ENCODE data around the gene CAMKMT.
"Not testable (repeated sequence)": the region's sequence is repeated elsewhere in the genome, so short reads cannot be mapped to it uniquely, and the experiment has no call there.

Gene CAMKMT

DNA sequence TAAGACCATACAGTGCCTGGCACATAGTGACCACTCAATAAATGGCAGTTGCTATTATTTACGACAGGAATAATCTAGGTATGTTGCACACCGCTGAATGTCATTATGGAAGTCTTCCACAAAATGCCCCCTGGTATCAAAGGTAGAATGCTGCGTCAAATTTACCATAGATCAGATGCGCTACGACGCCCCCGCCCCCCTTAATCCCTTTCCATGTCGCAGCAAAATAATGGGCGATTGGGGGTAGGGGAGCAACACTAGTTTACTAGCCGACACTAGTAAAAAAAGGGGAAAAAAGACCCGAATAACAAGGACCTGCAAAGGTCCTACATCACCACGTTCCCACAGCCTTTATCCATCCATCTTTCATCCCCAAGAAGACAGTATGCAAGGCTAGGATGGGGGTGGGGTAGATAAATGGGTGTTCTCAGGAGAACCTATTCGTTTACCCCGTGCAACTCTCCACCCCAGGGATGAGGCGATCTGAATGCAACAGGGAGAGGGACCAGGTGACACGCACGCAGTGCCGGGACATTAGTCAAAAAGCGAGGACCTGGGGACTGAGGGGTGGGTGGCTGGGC, 908 bp upstream of the CAMKMT start:
- DNase-seq = peak; percentile 29

DNA sequence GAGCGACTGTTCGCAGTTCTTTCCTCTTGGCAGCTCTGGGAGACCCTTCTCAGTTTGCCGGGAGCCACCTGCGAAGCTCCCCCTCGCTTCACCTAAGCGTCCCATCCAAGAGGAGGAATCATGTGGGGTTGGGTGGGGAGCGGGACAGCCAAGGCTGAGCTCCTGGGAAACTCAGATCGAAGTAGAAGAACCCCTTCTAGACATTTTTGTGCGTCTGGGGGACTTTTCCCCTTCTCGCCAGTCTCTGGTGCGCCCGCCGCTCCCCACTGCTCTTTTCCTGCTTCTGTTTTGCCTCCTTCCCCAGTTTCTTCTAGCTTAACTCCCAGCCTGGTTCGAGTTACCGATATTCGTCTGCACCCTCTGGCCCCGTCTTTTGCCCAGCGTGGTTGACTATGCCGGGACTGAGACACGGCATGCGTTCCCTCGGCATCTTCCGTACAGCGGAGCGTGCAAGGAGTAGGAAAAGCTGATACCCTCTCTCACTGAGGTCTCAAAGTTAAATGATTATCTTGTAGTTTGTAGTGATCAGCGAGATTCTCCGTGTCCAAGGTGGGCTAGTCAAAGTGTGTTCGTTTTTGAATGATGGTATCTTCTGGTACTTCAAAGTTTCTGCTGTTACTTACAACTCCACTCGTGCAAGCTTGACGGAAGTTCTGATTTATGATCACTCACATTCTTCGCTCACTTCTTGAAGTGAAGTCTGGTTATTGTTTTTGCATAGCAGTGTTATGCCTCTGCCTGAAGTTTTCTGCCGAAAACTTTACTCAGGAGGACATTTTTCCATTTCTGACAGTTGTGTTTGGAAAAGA, 664 bp downstream of the CAMKMT start:
- peak; percentile 47 for DNase-seq

DNA sequence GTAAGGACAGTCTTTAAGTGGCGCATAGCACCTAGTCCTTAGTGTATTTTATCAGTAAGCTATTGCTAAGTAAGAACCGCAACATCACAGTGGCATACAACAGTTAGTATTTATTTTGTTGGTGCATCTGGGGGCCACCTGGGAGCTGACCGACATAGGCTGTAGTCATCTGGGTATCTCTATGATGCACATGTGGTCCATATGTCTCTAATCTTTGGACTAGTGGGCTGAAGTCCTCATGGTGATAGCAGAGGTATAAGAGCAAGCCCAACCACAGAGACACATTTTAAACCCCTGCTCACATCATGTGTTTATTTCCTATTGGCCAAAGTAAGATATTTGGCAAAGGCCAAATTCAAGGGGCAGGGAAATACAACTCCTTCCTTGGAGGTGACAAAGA, 2.9 kb downstream of the CAMKMT start:
- no peak for DNase-seq

DNA sequence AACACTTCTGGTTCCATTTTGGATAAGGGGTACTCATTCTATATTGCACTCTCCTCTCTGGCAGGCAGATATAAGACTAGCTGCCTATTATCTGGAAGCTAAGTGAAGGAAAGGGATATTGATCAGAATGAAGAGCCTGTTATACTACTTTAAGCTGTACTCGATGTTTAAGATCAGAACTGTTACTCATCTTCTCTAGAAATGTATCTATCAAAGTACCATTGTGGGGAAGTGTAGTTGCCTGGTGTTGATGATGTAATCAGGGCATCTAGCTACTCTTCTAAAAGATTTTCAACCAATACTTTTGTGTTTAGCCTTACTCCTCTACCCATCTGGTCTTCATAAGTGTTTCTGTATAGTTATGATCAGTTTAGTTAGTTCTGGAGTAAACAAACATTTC, 5.8 kb downstream of the CAMKMT start:
- DNase-seq = no peak

DNA sequence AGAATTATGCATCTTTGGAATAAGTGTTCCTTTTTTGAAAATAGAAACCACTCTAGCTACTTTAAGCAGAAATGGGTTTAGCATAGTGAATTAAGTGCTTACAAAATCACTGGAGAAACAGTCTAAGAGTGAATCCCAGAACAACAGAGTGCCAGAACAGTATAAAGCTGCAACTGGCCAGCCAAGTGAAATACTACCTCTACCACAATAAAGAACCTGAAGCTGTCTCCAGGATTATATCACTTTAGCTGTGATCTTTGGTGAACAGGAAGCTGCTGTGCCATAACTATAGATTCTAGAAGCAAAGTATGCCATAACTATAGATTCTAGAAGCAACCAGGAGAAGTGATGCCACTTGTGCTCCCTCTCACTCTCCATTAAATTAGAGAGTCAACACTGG, 7.6 kb downstream of the CAMKMT start:
- no peak for DNase-seq

DNA sequence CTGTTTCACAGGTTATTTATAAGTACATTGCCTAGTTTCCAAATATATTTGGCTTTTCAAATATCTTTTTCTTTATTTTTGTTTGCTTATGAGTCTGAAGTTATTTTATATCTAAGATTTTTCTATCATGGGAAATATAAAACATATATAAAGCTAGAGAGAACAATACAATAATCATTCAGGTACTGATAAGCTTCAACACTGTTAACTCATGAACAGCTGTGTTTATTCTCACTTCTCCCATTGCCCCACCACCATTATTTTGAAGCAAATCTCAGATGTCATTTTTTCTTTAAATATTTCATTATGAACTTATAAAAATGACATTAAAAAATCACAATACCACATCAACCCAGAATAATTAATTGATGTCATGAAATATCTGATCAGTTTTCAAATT, 9.7 kb downstream of the CAMKMT start:
- no peak for DNase-seq

DNA sequence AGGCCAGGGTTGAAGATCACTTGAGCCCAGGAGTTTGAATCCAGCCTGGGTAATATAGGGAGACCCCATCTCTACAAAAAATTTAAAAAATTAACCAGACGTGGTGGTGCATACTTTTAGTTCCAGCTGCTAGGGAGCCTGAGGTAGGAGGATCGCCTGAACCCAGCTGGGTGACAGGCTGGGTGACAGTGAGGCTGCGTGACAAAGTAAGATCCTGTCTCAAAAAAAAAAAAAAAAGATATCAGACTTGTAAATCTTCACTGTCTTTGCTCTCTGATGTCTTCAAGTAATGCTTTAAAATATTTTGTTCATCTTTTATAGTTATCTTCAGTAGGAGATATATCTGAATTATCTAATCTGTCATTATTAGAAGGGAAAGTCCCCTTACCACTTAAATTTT, 10.5 kb downstream of the CAMKMT start:
- DNase-seq = no peak

DNA sequence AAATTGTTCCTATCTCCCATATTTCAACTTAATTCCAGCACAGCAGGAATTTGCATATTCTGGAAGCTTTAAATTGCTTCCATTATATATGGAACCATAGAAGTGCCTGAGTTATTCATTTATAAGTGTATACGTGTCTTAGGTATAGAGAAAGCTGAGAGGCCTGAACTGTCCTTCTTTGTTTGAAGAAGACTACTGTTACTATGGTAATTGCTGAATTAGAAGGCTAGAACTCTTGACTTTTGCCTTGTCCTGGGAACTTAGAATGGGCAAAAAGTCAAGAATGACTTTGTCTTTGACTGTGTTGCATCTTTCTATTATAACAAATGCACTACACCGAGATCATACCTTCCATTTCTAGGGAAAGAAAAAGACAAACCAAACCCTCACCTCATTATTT, 15.7 kb downstream of the CAMKMT start:
- DNase-seq = no peak

DNA sequence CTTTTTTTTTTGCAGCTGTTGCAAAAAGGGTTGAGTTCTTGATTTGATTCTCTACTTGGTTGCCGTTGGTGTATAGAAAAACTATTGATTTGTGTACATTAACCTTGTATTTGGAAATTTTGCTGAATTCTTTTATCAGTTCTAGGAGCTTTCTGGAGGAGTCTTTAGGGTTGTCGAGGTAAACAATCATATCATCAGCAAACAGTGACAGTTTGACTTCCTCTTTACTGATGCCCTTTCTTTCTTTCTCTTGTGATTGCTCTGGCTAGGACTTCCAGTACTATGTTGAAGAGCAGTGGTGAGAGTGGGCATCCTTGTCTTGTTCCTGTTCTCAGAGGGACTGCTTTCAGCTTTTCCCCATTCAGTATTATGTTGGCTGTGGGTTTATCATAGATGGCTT, 23.5 kb downstream of the CAMKMT start:
- DNase-seq = not testable (repeated sequence)

DNA sequence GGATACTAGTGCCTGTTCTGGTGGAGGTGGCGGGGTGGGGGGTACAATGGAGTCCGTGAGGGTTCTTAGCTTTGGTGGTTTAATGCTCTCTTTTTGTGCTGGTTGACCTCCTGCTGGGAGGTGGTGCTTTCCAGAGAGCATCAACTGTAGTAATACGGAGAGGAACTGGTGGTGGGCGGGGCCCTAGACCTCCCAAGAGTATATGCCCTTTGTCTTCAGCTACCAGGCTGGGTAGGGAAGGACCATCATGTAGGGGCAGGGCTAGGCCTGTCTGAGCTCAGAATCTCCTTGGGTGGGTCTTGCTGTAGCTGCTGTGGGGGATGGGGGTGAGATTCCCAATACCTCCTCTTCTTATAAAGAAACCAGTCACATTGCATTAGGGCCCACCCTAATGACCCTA, 27.1 kb downstream of the CAMKMT start:
- no peak for DNase-seq

DNA sequence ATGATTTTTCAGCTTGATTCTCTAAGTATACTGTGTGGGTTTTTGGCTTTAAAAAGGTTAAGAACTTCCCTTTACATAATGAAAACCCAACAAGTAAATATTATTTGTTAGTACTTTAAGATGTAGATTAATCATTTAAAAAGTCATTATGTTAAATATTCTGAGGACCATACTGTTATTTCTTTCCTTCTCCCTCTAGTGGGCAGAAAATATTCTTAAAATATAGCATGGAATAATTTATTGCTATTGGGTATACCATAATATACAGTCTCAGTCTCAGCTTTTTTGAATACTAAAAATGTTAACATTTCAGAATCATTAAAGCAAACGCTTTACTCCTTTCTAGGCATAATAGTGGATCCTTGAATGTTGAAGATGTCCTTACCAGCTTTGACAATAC, 28.1 kb downstream of the CAMKMT start:
- no peak for DNase-seq

DNA sequence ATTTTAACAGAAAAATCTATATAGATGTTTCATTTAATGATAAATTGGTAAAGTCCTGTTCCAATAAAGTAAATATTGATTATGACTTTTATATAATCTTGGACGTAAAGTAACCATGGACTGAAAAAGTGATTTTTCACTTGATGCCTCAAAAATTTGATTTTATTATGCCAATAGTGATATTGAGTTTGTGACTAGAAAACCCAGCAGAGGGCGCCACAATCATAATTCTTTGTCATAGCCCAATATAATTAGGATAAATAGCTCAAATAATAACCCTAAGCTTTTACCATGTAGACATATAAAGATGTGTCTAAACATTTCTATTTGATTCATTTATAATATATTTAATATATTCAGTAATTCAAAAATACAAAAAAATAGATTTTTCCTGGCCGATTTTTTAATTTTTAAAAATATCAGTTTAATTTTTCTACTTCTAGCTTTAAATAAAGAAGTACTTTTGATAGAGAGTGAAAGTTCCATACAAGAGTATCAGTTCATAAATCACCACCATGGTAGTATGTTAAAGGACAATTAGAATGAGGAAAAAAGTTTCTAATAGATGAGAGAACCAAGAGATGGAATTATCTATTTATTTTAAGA, 30.7 kb downstream of the CAMKMT start:
- DNase-seq = peak; percentile 44

DNA sequence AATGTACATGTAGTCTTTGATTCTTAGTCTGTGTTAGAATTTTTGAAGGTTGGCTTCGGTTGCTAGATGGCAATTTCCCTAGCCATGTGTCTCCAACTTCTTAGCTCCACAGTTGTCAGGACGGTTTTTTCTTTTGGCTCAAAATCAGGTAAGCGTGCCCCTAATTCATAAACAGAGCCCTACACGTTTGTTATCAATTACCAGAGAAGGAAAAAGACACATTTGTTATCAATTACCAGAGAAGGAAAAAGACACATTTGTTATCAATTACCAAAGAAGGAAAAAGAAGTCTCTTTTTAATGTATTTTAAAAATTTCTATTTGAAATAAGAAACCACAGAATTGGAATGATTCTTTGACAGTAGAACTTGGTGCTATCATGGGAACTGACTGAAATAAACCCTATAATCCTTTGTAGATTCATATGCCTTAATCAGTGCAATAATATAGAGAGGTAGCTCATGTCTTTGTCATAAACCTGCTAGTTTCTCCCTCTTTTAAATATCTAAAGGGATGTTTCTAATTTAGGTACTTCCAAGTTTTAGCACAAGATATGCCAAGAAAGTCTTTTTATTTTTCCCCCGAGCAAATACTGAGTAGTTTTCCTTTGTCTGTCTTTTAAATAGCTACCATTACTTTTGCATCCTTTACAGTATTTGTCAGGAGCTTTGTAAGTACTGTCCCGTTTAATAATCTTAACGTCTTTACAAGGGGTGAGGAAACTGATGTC, 35.9 kb downstream of the CAMKMT start:
- no peak for DNase-seq

DNA sequence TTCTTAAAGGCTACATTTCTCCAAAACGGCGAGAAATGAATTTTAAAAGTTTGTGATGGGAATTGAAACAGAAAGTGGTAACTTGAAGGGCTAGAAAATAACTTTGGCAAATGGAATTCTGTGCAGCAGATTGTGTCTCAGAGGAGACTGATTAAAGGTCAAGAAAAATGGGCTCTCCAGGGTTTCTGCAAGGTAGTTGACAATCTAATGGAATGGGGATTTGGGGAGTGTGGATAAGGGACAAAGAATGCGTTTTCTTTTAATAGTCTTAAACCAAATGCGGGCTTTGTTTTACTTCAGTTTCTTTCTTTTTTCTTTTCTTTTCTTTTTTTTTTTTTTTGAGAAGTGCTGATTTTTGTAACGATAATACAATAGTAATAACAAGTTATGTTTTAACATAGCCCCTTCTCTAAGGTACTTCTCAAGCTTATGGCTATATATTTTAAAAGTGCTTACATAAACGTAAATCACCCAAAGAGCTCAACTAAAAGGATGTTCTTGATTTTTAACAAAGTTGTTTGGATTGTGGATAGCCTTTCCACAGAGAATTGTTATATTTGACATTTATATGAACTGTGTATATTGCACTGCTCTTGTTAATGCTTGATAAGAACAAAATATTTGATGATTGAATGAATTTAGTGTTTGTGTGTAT, 36.6 kb downstream of the CAMKMT start:
- no peak for DNase-seq

DNA sequence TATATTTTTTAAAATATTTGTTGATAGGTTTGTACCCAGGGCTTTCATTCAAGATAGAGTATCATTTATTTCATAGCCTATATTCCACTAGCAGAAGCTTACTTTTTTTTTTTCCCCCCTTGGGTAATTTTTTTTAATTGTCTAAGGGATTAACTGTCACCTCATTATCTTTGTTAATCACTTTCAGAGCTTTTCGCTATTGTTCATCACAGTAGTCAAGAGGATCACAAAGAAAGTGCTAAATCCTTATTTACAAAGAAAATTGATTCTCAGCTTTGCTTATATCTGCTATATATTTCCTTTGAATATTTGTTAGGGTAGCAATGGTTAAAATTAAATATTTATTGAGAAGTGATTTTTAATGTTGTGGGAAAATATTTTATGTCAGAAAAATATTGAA, 59.0 kb downstream of the CAMKMT start:
- DNase-seq = no peak

DNA sequence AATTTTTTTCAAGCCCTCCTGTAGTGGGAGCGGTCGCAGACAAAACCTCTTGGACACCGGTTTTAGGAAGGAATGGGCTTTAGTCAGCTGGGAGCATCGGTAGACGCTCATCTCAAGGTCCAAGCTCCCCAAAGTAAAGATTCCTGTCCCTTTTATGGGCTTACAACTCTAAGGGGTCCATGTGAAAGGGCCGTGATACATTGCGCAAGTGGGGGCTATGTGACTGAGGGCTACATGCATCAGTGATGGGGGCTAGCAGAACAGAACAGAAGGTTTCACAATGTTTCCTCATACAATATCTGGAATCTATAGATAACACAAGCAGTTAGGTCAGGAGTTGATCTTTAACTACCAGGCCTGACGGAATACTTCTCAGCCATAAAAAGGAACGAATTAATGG, 62.5 kb downstream of the CAMKMT start:
- DNase-seq = no peak

DNA sequence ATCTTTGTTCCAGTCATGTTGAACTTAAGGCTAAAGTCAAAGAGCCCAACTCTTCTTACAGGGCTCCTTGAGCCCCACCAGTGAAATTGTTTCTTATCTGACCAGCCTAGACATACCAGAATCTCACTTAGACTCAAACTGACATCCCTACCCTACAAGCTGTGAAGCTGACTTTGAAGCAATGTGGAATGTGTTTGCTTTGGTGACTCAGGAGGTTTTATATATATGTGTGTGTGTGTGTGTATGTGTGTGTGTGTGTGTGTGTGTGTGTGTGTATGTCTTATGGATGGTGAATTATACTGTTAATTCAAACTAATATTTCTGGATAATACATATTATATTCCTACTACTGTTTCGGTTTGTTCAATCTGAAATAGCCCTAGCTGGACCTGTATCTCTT, 67.3 kb downstream of the CAMKMT start:
- DNase-seq = peak; percentile 55

DNA sequence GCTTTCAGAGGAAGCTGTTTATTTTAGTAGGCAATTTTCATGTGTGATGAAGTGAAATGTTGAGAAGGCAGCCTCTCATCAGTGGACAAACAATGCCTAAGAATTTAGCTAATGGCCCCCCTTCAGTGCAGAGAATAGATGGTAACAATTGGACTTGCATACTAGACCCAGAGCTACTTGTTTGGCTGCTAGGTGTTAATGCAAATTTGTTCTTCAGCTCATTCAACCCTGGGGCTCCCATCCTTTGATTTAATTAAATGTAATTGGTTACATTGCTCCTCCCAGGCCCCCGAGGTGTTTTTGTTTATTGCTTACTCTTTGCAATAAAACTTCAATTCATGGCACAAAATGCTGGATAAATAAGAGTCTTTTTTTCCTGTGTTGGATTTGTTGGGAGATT, 68.6 kb downstream of the CAMKMT start:
- no peak for DNase-seq

DNA sequence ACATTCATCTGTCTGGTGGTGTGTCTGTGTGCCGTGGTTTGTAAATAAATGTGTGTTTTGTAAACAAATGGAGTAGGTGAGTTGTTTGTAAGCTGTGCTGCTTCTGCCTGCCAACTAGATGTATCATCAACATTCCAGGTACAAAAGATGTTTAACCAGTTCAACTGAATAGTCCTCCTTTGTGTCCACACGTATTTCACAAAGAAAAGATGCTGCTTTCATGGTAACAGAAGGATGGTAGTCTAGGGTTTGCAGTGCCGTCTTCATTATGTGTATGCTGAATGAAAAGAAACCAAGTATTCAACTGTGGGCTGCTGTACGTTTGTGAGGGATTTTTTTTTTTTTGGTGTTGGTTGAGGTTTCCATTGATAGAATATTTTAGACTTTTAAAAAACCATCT, 72.1 kb downstream of the CAMKMT start:
- no peak for DNase-seq

DNA sequence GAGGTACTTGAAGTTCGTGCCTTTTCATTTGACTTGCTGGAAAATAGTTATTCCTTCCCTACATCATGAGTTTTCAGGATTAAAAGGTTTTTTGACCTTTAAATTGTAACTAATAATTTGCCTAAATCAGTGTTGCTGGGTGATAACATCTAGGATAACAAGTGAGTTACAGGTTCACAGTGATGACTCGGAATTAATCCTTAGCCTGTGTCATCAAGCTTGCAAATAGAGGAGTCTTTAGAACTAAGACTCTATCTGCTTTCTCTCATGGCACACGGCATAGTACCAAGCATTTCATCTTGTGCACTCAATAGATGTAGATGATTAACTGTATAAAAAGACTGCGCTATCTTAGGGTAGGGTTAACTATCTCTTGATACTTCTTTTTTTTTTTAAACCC, 79.5 kb downstream of the CAMKMT start:
- DNase-seq = no peak

DNA sequence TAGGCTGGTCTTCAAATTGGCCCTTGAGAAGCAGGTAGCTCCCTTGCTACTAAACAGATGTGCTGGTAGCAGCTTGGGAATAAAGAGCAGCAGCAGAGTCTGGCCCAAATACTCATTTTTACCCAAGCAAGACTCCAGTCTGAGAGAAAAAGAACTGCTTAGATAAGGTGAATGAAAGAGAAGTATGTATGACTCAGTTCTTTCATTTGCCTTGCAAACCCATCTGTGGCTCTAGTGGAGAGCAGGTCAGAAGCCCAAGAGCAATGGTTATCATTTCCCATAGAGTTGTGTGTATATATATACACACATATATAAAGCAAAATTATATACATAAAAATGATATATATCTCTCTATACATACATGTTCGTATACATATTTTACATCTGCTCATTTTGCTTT, 80.3 kb downstream of the CAMKMT start:
- no peak for DNase-seq

DNA sequence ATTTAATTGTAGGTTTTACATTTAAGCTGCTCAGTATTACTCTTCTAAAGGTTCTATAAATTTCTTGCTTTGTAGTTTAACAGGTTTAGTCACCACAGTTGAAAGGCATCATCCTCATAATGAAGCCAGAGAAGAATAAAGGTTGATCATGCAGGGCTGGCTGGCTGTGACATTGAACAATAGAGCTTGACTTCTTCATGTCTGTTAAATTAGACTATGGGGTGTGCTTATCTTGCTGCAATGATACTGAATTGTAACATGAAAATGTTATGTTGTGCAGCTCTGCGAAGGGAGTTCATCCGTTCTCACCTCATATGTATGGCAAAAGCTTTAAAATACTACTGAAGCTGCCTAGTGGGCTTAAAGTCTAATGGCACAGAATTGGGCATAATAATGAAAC, 81.8 kb downstream of the CAMKMT start:
- DNase-seq = no peak

DNA sequence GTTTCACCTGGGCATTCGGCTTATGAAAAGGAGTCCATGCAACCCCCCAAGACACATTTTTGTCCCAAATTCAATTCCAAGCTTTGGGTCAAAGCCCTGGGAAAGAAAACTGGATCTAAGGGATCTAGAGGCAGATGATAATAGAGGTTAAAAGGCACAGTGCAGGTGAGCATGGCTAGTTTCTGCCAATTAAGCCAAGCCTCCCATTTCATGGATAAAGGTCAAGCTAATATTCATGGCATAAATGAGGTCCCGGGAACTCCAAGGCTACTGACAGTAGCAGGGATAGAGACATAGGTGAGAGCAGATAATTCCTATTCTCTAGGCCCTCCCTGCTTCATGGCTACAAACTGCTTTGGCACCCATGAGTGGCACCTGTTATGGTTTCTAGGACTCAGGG, 83.1 kb downstream of the CAMKMT start:
- no peak for DNase-seq
